Measurements from ENCODE around the gene MTG2. TPM values are rescaled to one million over a fixed set of nuclear protein-coding genes. Genes with fewer than 3 reads are reported as not detected.

Gene MTG2
- total RNA-seq, 2 donors from 2014 or later = 30.4 to 46.7 TPM

DNA sequence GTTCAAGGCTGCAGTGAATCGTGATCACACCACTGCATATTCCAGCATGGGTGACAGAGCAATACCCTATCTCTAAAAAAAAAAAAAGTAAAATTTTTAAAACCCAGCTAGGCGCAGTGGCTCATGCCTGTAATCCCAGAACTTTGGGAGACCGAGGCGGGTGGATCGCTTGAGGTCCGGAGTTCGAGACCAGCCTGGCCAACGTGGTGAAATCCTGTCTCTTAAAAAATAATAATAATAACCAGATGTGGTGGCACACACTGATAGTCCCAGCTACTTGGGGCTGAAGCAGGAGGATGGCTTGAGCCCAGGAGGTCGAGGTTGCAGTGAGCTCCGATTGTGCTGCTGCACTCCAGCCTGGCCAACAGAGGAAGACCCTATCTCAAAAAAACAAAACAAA is 13.5 kb downstream of the MTG2 start:
- H3K36me3 ChIP-seq = peaks cover 13% of the 10 kb centered on the region
- no peaks in the 10 kb centered on the region for H3K4me1 ChIP-seq
- no peaks in the 10 kb centered on the region for H3K9me3 ChIP-seq
- TF ChIP-seq, protein P1, sequence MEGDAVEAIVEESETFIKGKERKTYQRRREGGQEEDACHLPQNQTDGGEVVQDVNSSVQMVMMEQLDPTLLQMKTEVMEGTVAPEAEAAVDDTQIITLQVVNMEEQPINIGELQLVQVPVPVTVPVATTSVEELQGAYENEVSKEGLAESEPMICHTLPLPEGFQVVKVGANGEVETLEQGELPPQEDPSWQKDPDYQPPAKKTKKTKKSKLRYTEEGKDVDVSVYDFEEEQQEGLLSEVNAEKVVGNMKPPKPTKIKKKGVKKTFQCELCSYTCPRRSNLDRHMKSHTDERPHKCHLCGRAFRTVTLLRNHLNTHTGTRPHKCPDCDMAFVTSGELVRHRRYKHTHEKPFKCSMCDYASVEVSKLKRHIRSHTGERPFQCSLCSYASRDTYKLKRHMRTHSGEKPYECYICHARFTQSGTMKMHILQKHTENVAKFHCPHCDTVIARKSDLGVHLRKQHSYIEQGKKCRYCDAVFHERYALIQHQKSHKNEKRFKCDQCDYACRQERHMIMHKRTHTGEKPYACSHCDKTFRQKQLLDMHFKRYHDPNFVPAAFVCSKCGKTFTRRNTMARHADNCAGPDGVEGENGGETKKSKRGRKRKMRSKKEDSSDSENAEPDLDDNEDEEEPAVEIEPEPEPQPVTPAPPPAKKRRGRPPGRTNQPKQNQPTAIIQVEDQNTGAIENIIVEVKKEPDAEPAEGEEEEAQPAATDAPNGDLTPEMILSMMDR (IDR thresholded peaks at IDR 0.05) = no peak
- H3K9ac ChIP-seq (ENCODE audit: low read depth in 2 of 2, low read length in 2 of 2) = no peak overlapping the region
- DNase-seq = no peak
- no peak overlapping the region for H3K4me3 ChIP-seq
- intact Hi-C loops (cut with DNase I) = no loop called here
- no peak overlapping the region for H3K27ac ChIP-seq
- no peaks in the 10 kb centered on the region for H3K27me3 ChIP-seq

DNA sequence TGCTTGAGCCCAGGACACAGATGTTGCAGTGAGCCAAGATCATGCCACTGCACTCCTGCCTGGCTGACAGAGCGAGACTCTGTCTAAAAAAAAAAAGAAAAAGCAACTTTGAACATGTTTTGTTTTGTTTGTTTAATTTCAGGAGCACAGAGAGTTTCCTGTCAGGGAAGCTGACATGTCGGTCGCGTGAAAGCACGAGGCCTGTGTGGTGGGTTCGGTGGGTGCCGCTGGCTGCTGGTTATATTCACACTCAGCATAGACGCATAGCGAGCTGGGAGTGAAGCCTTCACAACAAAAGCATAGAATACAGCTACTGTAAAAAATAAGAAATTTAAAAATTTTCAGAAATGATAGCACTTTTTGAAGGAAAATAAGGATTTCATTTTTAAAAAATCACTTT is 14.5 kb downstream of the MTG2 start:
- Histone ChIP-seq H3K36me3 (peaks cover 13% of the 10 kb centered on the region), H3K4me3 (no peak overlapping the region), H3K4me1 (no peaks in the 10 kb centered on the region), H3K9ac (ENCODE audit: low read depth in 2 of 2, low read length in 2 of 2) (no peak overlapping the region), H3K27ac (no peak overlapping the region), H3K27me3 (no peaks in the 10 kb centered on the region), H3K9me3 (no peaks in the 10 kb centered on the region)
- intact Hi-C loops (cut with DNase I) = no loop called here
- DNase-seq = no peak
- TF ChIP-seq, protein P1 (IDR thresholded peaks at IDR 0.05) = no peak

DNA sequence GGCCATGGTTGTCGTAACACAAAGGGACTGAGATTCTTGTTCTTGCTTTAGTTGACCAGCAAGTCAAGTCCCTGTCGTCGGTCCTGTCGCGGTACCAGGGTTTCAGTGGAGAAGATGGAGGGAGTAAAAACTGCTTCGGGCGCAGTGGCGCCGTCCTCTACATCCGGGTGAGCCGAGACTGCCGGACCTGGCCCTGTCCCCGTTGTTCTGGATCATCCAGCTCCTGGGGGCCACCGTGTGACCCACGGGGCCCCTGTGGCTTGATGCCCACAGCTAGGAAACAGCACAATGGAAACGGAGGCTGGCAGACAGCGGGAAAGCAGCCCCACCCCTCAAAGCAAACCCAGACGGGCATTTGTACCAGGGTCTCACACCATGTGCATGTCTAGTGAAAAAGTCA is 15.0 kb downstream of the MTG2 start:
- Histone ChIP-seq H3K4me3 (no peak overlapping the region), H3K27ac (no peak overlapping the region), H3K36me3 (peaks cover 13% of the 10 kb centered on the region), H3K9ac (ENCODE audit: low read depth in 2 of 2, low read length in 2 of 2) (no peak overlapping the region), H3K4me1 (no peaks in the 10 kb centered on the region), H3K27me3 (no peaks in the 10 kb centered on the region), H3K9me3 (no peaks in the 10 kb centered on the region)
- no peak for DNase-seq
- intact Hi-C loops (cut with DNase I) = no loop called here
- TF ChIP-seq, protein P1 (IDR thresholded peaks at IDR 0.05) = no peak

DNA sequence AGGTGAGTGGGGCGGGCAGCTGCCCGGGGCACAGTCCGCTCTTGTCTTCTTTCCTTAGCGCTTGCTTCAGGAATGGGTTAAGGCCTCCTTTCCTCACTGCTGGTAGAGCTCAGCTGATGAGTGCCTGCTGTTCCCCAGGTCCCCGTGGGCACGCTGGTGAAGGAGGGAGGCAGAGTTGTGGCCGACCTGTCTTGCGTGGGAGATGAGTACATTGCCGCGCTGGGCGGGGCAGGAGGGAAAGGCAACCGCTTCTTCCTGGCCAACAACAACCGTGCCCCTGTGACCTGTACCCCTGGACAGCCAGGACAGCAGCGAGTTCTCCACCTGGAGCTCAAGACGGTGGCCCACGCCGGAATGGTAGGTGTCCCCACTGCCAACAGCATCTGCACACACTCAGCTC is 15.7 kb downstream of the MTG2 start:
- no peaks in the 10 kb centered on the region for H3K27me3 ChIP-seq
- TF ChIP-seq, protein P1 (IDR thresholded peaks at IDR 0.05) = no peak
- H3K4me1 ChIP-seq = no peaks in the 10 kb centered on the region
- intact Hi-C loops (cut with DNase I) = no loop called here
- no peaks in the 10 kb centered on the region for H3K9me3 ChIP-seq
- no peak for DNase-seq
- no peak overlapping the region for H3K27ac ChIP-seq
- peaks cover 13% of the 10 kb centered on the region for H3K36me3 ChIP-seq
- no peak overlapping the region for H3K9ac ChIP-seq (ENCODE audit: low read depth in 2 of 2, low read length in 2 of 2)
- H3K4me3 ChIP-seq = no peak overlapping the region

DNA sequence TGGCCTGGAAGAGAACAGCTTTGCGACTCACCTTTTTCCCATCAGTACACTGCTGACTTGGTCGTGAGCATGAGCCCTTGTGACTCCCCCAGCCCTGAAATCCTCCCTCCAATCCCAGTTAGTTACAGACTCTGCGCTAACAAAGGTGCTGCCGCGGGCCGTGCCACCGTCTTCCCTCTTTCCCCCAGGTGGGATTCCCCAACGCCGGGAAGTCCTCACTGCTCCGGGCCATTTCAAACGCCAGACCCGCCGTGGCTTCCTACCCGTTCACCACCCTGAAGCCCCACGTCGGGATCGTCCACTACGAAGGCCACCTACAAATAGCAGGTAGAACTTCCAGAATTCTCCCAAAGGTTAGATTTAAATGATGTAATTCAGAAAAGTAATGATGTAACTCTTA is 16.1 kb downstream of the MTG2 start:
- intact Hi-C loops (cut with DNase I) = no loop called here
- peaks cover 13% of the 10 kb centered on the region for H3K36me3 ChIP-seq
- no peak for DNase-seq

More for the DNA sequence above, 16.1 kb downstream of the MTG2 start:
- no peaks in the 10 kb centered on the region for H3K4me1 ChIP-seq
- H3K9ac ChIP-seq (ENCODE audit: low read depth in 2 of 2, low read length in 2 of 2) = no peak overlapping the region
- no peaks in the 10 kb centered on the region for H3K9me3 ChIP-seq
- H3K27me3 ChIP-seq = no peaks in the 10 kb centered on the region
- TF ChIP-seq, protein P1 (IDR thresholded peaks at IDR 0.05) = no peak
- no peak overlapping the region for H3K4me3 ChIP-seq
- no peak overlapping the region for H3K27ac ChIP-seq
